Skeletal muscle cell (primary cell): ENCODE measurements around the gene PODN.

Experiments used
- DNase-seq: peaks from one replicate; pipeline ENCODE4 v3.0.0-alpha.2; 2010; ENCODE audit warnings: low read depth
- H3K4me3 ChIP-seq: 2 replicates; pipeline ENCODE4 v1.5.1; 2011; ENCODE audit warnings: low read depth, mild to moderate bottlenecking, control low read depth, low read length, moderate library complexity

PODN gene

GRCh38 chr1:53125623-53126360 lies 63.8 kb downstream of the PODN start:
- DNase-seq, result no peak
- no peak overlapping the region for H3K4me3 ChIP-seq

GRCh38 chr1:53126495-53126894 lies 64.5 kb downstream of the PODN start:
- no peak overlapping the region for H3K4me3 ChIP-seq
- no peak for DNase-seq

- H3K4me3 ChIP-seq, result no peak overlapping the region
- no peak for DNase-seq
Observed at GRCh38 chr1:53127546-53127945, 65.5 kb downstream of the PODN start.

GRCh38 chr1:53128401-53128800 lies 66.4 kb downstream of the PODN start:
- H3K4me3 ChIP-seq, result no peak overlapping the region
- no peak for DNase-seq

GRCh38 chr1:53129891-53130597 lies 68.0 kb downstream of the PODN start:
- no peak for DNase-seq
- no peak overlapping the region for H3K4me3 ChIP-seq

GRCh38 chr1:53130598-53130877 lies 68.5 kb downstream of the PODN start:
- H3K4me3 ChIP-seq, result no peak overlapping the region
- no peak for DNase-seq

GRCh38 chr1:53130878-53131589 lies 69.0 kb downstream of the PODN start:
- DNase-seq, result no peak
- H3K4me3 ChIP-seq, result no peak overlapping the region

GRCh38 chr1:53131590-53131938 lies 69.6 kb downstream of the PODN start:
- DNase-seq, result no peak
- no peak overlapping the region for H3K4me3 ChIP-seq

- DNase-seq, result no peak
- no peak overlapping the region for H3K4me3 ChIP-seq
Observed at GRCh38 chr1:53132176-53132575, 70.2 kb downstream of the PODN start.

GRCh38 chr1:53133261-53134041 lies 71.4 kb downstream of the PODN start:
- H3K4me3 ChIP-seq, result no peak overlapping the region
- DNase-seq, result no peak

GRCh38 chr1:53134042-53134485 lies 72.1 kb downstream of the PODN start:
- H3K4me3 ChIP-seq, result no peak overlapping the region
- no peak for DNase-seq
